Measurements from ENCODE around the gene SQOR. TPM values are rescaled to one million over a fixed set of nuclear protein-coding genes. Genes with fewer than 3 reads are reported as not detected.

Gene SQOR
- total and polyA plus RNA-seq, 2 donors (not counting 1 experiment from before 2014, with no cell fraction given): 25.6 to 29.1 TPM

GRCh38 chr15:45719490-45719889 lies 84.7 kb downstream of the SQOR start:
- Histone ChIP-seq H3K9ac (ENCODE audit: low read length) (no peak overlapping the region), H3K36me3 (replicated peaks in 1 of 2; ENCODE audit: control extremely low read depth in 1 of 2, control insufficient read depth in 1 of 2, extremely low read depth in 1 of 2, insufficient read depth in 2 of 2, low read length in 1 of 2) (no peaks in the 10 kb centered on the region), H3K4me3 (ENCODE audit: control extremely low read depth in 1 of 5, extremely low read depth in 1 of 5, insufficient read depth in 1 of 5, low read depth in 2 of 5, low read length in 4 of 5) (no peak overlapping the region), H3K27me3 (replicated peaks in 1 of 4; ENCODE audit: control extremely low read depth in 1 of 4, control insufficient read depth in 3 of 4, insufficient read depth in 4 of 4, low read length in 3 of 4) (peaks cover 0 to 15% (median 9%) of the 10 kb centered on the region in 4 experiments), H3K79me2 (ENCODE audit: control insufficient read depth, insufficient read depth, low read length) (no peaks in the 10 kb centered on the region), H4K20me1 (ENCODE audit: control insufficient read depth, insufficient read depth, low read length, poor library complexity, severe bottlenecking) (no peaks in the 10 kb centered on the region), H3K4me1 (ENCODE audit: control insufficient read depth in 2 of 2, insufficient read depth in 2 of 2, low read length in 2 of 2) (no peaks in the 10 kb centered on the region), H3K27ac (ENCODE audit: low read length in 2 of 2) (no peak overlapping the region), H2AFZ (ENCODE audit: insufficient read depth, low read depth, low read length, poor library complexity, severe bottlenecking) (no peak overlapping the region), H3K9me3 (ENCODE audit: control extremely low read depth in 1 of 3, control insufficient read depth in 2 of 3, insufficient read depth in 1 of 3, low read length in 2 of 3) (peaks cover 0 to 3% (median 0%) of the 10 kb centered on the region in 3 donors), H3K4me2 (replicated peaks; ENCODE audit: low read depth, low read length, poor library complexity, severe bottlenecking) (no peak overlapping the region)
- Mint-ChIP-seq H3K27ac (no peak overlapping the region), H3K4me3 (no peak overlapping the region), H3K9me3 (ENCODE audit: insufficient read depth) (no peaks in the 10 kb centered on the region), H3K27me3 (peaks cover 33% of the 10 kb centered on the region), H3K4me1 (no peaks in the 10 kb centered on the region)
- no peak for DNase-seq
- ATAC-seq (ENCODE audit: low read depth): no peak
- no peak for TF ChIP-seq EZH2 (IDR thresholded peaks at IDR 0.05; ENCODE audit: borderline replicate concordance, insufficient read depth, low read depth, low read length, poor library complexity, severe bottlenecking)
- no peak for TF ChIP-seq CTCF (IDR thresholded peaks at IDR 0.05)
- POLR2A ChIA-PET: no interaction called here
- intact Hi-C loops (cut with micrococcal nuclease): no loop called here
- no CpG with 5 or more reads among the region's 4 CpGs for WGBS (ENCODE audit: insufficient coverage)
- CTCF ChIA-PET: interaction anchor here (1.1 to 1.6 kb wide), 2 partner anchors 14 to 15 kb away, joined by 3 to 6 read pairs; no protein-coding TSS in a partner anchor

GRCh38 chr15:45720183-45720582 lies 85.4 kb downstream of the SQOR start:
- no peak overlapping the region for H3K27ac Mint-ChIP-seq
- no peak overlapping the region for H3K4me3 Mint-ChIP-seq
- H3K4me3 ChIP-seq (ENCODE audit: control extremely low read depth in 1 of 5, extremely low read depth in 1 of 5, insufficient read depth in 1 of 5, low read depth in 2 of 5, low read length in 4 of 5): no peak overlapping the region
- ChIA-PET CTCF (interaction anchor here (1.1 to 1.6 kb wide), 2 partner anchors 14 kb away, joined by 3 to 6 read pairs; no protein-coding TSS in a partner anchor), POLR2A (no interaction called here)
- no peak for DNase-seq
- H3K27me3 ChIP-seq (replicated peaks in 1 of 4; ENCODE audit: control extremely low read depth in 1 of 4, control insufficient read depth in 3 of 4, insufficient read depth in 4 of 4, low read length in 3 of 4): peaks cover 0 to 15% (median 7%) of the 10 kb centered on the region in 4 experiments
- no peaks in the 10 kb centered on the region for H3K79me2 ChIP-seq (ENCODE audit: control insufficient read depth, insufficient read depth, low read length)
- intact Hi-C loops (cut with micrococcal nuclease): no loop called here
- TF ChIP-seq CTCF (IDR thresholded peaks at IDR 0.05) (no peak), EZH2 (IDR thresholded peaks at IDR 0.05; ENCODE audit: borderline replicate concordance, insufficient read depth, low read depth, low read length, poor library complexity, severe bottlenecking) (no peak)
- H2AFZ ChIP-seq (ENCODE audit: insufficient read depth, low read depth, low read length, poor library complexity, severe bottlenecking): no peak overlapping the region
- no peaks in the 10 kb centered on the region for H4K20me1 ChIP-seq (ENCODE audit: control insufficient read depth, insufficient read depth, low read length, poor library complexity, severe bottlenecking)
- H3K4me2 ChIP-seq (replicated peaks; ENCODE audit: low read depth, low read length, poor library complexity, severe bottlenecking): no peak overlapping the region
- H3K9ac ChIP-seq (ENCODE audit: low read length): no peak overlapping the region
- no peaks in the 10 kb centered on the region for H3K36me3 ChIP-seq (replicated peaks in 1 of 2; ENCODE audit: control extremely low read depth in 1 of 2, control insufficient read depth in 1 of 2, extremely low read depth in 1 of 2, insufficient read depth in 2 of 2, low read length in 1 of 2)
- H3K9me3 ChIP-seq (ENCODE audit: control extremely low read depth in 1 of 3, control insufficient read depth in 2 of 3, insufficient read depth in 1 of 3, low read length in 2 of 3): peaks cover 0 to 4% (median 0%) of the 10 kb centered on the region in 3 donors
- ATAC-seq (ENCODE audit: low read depth): no peak
- H3K4me1 ChIP-seq (ENCODE audit: control insufficient read depth in 2 of 2, insufficient read depth in 2 of 2, low read length in 2 of 2): no peaks in the 10 kb centered on the region
- no peaks in the 10 kb centered on the region for H3K9me3 Mint-ChIP-seq (ENCODE audit: insufficient read depth)
- no peaks in the 10 kb centered on the region for H3K4me1 Mint-ChIP-seq
- peaks cover 30% of the 10 kb centered on the region for H3K27me3 Mint-ChIP-seq
- no peak overlapping the region for H3K27ac ChIP-seq (ENCODE audit: low read length in 2 of 2)
